Colonic mucosa (tissue), 4 donors: ENCODE results near the gene HYCC1. TPM values are rescaled to one million over a fixed set of nuclear protein-coding genes. Genes with fewer than 3 reads are reported as not detected.

Source experiments
- DNase-seq: peaks from one replicate; pipeline ENCODE4 v3.0.0-alpha.2; 2020
- H3K27ac ChIP-seq: fragments of 200-600 bp; one replicate; pipeline ENCODE4 v1.8.0; 2021
- H3K27me3 ChIP-seq: fragments of 200-600 bp; one replicate; pipeline ENCODE4 v1.8.0; 2021
- H3K36me3 ChIP-seq: fragments of 200-600 bp; one replicate; pipeline ENCODE4 v1.8.0; 2021
- H3K4me1 ChIP-seq: fragments of 200-600 bp; one replicate; pipeline ENCODE4 v1.8.0; 2021; ENCODE audit warnings: mild to moderate bottlenecking
- H3K4me3 ChIP-seq: fragments of 200-600 bp; one replicate; pipeline ENCODE4 v1.8.0; 2021
- H3K9ac ChIP-seq, 2 donors: one replicate each; pipeline ENCODE4 v1.7.0; 2013; ENCODE audit warnings: control low read depth in 2 of 2, low read depth in 2 of 2, low read length in 2 of 2
- H3K9me3 ChIP-seq: fragments of 200-600 bp; one replicate; pipeline ENCODE4 v1.8.0; 2021
- intact Hi-C: fragments of 100-400 bp; cut with DNase I; formaldehyde crosslinking; loops from one replicate; pipeline ENCODE4 v1.14.1; 2022
- total RNA-seq, 2 donors: library from RNA; stranded (reverse); fragmentation: NEBNext Ultra II Directional in 1 of 2; extraction: Animal tissue kit (Norgen Biotek cat#: 25700) in 1 of 2; gene quantifications; one replicate each; pipeline ENCODE4 v1.2.1, GENCODE V29; 2021
- TF ChIP-seq, protein P1 (sequence below): fragments of 200-600 bp; IDR thresholded peaks from one replicate; pipeline ENCODE4 v1.8.0; 2022; ENCODE audit warnings: antibody characterized with exemption, mild to moderate bottlenecking
- donor health status: healthy.
- donor health status: DM: no; HTN: no; CAD: no.
- donor health status: DM: no; HTN: no; CAD: no.

Gene HYCC1
- total RNA-seq, 2 donors from 2014 or later: 5.5 to 10.8 TPM

DNA sequence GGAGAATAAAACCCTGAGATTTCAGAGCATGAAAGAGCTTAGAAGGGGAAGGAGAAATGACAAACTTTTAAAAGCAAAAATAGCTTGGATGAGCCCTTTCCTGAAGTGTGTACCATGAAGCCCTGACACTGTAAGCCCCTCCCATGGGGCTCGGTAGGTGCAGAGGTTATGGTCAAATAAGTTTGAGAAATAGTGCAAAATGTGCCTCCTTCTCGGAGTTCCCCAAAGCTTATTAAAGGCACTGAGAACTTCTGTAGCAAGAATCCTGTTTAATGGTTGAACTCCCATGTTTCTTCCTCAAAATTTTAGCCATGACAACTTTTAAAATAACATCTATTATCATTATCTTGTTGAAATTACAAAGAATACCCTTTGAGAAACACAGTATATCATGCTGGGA lies 10.5 kb upstream of the HYCC1 start:
- intact Hi-C loops: no loop called here
- Histone ChIP-seq H3K4me3 (no peak overlapping the region), H3K27ac (no peak overlapping the region), H3K27me3 (no peaks in the 10 kb centered on the region), H3K9ac (no peak overlapping the region), H3K9me3 (no peaks in the 10 kb centered on the region), H3K36me3 (no peaks in the 10 kb centered on the region), H3K4me1 (no peaks in the 10 kb centered on the region)
- DNase-seq: no peak
- TF ChIP-seq, protein P1, sequence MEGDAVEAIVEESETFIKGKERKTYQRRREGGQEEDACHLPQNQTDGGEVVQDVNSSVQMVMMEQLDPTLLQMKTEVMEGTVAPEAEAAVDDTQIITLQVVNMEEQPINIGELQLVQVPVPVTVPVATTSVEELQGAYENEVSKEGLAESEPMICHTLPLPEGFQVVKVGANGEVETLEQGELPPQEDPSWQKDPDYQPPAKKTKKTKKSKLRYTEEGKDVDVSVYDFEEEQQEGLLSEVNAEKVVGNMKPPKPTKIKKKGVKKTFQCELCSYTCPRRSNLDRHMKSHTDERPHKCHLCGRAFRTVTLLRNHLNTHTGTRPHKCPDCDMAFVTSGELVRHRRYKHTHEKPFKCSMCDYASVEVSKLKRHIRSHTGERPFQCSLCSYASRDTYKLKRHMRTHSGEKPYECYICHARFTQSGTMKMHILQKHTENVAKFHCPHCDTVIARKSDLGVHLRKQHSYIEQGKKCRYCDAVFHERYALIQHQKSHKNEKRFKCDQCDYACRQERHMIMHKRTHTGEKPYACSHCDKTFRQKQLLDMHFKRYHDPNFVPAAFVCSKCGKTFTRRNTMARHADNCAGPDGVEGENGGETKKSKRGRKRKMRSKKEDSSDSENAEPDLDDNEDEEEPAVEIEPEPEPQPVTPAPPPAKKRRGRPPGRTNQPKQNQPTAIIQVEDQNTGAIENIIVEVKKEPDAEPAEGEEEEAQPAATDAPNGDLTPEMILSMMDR: no peak

- no peaks in the 10 kb centered on the region for H3K9me3 ChIP-seq
- no peaks in the 10 kb centered on the region for H3K36me3 ChIP-seq
- no peak overlapping the region for H3K4me3 ChIP-seq
- H3K27me3 ChIP-seq: no peaks in the 10 kb centered on the region
- no peak for DNase-seq
- no peak overlapping the region for H3K27ac ChIP-seq
- TF ChIP-seq, protein P1: no peak
- intact Hi-C loops: no loop called here
- H3K9ac ChIP-seq: no peak overlapping the region
- no peaks in the 10 kb centered on the region for H3K4me1 ChIP-seq
Observed at GRCh38 chr7:23022851-23023250, 8.9 kb upstream of the HYCC1 start.

DNA sequence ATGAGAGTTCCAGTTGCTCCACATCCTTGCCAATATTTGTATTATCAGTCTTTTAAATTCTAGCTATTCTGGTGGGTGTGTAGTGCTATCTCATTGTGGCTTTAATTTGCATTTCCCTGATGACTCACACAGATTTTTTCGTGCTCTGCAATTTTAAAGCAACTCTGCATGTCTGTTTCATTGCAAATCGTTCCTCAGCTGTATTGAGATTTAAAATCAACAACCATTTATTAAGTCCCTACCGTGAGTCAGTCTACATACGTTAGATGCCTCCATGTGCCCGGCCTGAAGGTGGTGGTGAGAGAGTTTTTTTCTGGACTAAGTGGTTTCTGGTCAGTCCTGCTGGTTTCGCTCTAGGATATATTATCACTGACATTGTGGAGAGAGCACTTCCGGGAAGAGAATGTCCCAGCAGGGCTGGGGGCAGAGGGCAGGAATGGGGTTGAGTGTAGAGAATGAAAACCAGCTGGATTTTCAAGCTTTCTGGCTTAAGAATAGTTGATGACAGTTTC lies 8.4 kb upstream of the HYCC1 start:
- DNase-seq: no peak
- intact Hi-C loops: no loop called here
- Histone ChIP-seq H3K4me3 (no peak overlapping the region), H3K36me3 (no peaks in the 10 kb centered on the region), H3K27ac (no peak overlapping the region), H3K4me1 (no peaks in the 10 kb centered on the region), H3K9ac (no peak overlapping the region), H3K27me3 (no peaks in the 10 kb centered on the region), H3K9me3 (no peaks in the 10 kb centered on the region)
- TF ChIP-seq, protein P1: no peak

DNA sequence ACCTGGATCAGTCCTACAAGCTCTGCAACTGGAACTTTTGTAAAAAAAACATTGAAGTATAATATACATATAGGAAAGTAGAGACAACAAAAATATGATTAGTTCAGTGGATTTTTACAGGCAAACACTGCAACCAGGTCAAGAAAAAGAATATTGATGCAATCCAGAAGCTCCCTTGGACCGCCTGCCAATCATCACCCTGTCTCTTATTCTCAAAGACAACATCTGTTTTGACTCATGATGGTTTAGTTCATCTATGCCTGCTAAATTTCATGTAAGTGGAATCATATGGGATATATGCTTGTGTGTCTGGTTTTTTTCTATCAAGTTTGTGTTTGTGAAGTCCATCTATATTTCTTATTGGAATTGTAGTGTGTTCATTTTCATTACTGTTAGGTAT lies 7.7 kb upstream of the HYCC1 start:
- intact Hi-C loops: no loop called here
- Histone ChIP-seq H3K4me1 (no peaks in the 10 kb centered on the region), H3K36me3 (no peaks in the 10 kb centered on the region), H3K9me3 (no peaks in the 10 kb centered on the region), H3K27ac (no peak overlapping the region), H3K9ac (no peak overlapping the region), H3K27me3 (no peaks in the 10 kb centered on the region), H3K4me3 (no peak overlapping the region)
- TF ChIP-seq, protein P1: no peak
- DNase-seq: no peak

- Histone ChIP-seq H3K27ac (no peak overlapping the region), H3K27me3 (no peaks in the 10 kb centered on the region), H3K4me3 (no peak overlapping the region), H3K9me3 (no peaks in the 10 kb centered on the region), H3K4me1 (no peaks in the 10 kb centered on the region), H3K9ac (no peak overlapping the region), H3K36me3 (no peaks in the 10 kb centered on the region)
- no peak for DNase-seq
- intact Hi-C loops: no loop called here
- TF ChIP-seq, protein P1: no peak
Observed at GRCh38 chr7:23020742-23021401, 6.9 kb upstream of the HYCC1 start.
